GM12878 (cell line): ENCODE results near the gene DIAPH3.

Experiments
- POLR2A ChIP-seq: IDR thresholded peaks from 2 replicates; pipeline ENCODE4 v1.6.1; 2011; ENCODE audit warnings: low read depth, mild to moderate bottlenecking, low read length
- TF ChIP-seq, protein P1 (sequence below), 3 experiments: IDR thresholded peaks in 2 of 3; conservative IDR thresholded peaks in 1 of 3; 2 replicates each; pipeline ENCODE4 v1.5.1; 2011; ENCODE audit warnings: low read depth in 3 of 3, low read length in 3 of 3, mild to moderate bottlenecking in 3 of 3, control low read depth in 2 of 3, moderate library complexity in 2 of 3, inconsistent platforms in 1 of 3, mixed read lengths in 1 of 3; ENCODE audit not compliant: control insufficient read depth in 2 of 3, insufficient read depth in 1 of 3; ENCODE audit errors: extremely low read depth in 1 of 3

DNA sequence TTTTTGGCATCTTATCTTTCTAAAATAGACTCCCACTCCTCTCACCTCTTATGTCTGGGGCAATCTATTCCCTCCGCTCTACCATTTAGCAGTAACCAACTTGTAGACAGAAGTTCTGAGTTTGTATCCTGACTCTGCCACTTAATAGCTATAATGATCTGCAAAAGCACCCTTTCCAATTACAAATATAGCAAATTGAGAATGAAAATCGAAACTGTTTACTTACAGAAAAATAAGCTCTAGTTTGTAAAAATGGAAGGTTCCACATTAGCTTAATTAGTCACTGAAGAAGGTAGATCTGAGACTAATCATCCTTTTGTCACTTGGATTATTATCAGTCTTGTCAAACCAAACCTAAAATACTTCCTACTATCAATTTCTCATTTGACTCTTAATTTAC lies 409.3 kb downstream of the DIAPH3 start:
- TF ChIP-seq, protein P1, sequence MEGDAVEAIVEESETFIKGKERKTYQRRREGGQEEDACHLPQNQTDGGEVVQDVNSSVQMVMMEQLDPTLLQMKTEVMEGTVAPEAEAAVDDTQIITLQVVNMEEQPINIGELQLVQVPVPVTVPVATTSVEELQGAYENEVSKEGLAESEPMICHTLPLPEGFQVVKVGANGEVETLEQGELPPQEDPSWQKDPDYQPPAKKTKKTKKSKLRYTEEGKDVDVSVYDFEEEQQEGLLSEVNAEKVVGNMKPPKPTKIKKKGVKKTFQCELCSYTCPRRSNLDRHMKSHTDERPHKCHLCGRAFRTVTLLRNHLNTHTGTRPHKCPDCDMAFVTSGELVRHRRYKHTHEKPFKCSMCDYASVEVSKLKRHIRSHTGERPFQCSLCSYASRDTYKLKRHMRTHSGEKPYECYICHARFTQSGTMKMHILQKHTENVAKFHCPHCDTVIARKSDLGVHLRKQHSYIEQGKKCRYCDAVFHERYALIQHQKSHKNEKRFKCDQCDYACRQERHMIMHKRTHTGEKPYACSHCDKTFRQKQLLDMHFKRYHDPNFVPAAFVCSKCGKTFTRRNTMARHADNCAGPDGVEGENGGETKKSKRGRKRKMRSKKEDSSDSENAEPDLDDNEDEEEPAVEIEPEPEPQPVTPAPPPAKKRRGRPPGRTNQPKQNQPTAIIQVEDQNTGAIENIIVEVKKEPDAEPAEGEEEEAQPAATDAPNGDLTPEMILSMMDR (IDR thresholded peaks at IDR 0.05 in 2 of 3, conservative IDR thresholded peaks at IDR 0.05 in 1 of 3; ENCODE audit: control insufficient read depth in 2 of 3, extremely low read depth in 1 of 3, insufficient read depth in 1 of 3, low read depth in 3 of 3, low read length in 3 of 3) = no peak
- TF ChIP-seq POLR2A = no peak
